ENCODE results near the gene DPRX.

Gene DPRX

DNA sequence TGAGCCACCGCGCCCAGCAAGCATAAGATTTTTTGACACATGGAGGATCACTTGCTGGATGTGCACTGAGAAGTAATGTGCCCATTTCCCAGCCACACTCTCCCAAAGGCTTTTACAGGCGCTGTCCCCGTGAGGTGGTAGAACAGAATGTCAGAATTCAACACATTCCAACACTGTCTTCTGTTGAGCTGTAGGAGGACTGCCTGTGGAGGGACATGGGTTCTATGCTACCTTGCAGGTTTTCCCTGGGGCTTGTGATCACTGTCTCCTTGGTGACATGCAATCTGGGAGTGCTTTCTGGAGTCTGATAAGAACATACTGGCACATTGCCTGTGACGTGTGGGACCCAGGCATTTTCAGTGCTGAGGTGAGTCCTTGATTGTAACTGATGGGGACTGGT is 38.5 kb downstream of the DPRX start:
- H3K9me3 ChIP-seq (ENCODE audit: low read length), result no peaks in the 10 kb centered on the region
- H3K4me3 ChIP-seq (ENCODE audit: low read depth in 1 of 2, low read length in 2 of 2), result no peak overlapping the region
- no peak overlapping the region for H3K9ac ChIP-seq (ENCODE audit: low read length)
- H3K4me1 ChIP-seq (ENCODE audit: insufficient read depth, low read length), result no peaks in the 10 kb centered on the region
- H3K36me3 ChIP-seq (ENCODE audit: insufficient read depth, low read length), result no peaks in the 10 kb centered on the region
- no peaks in the 10 kb centered on the region for H3K27me3 ChIP-seq (ENCODE audit: control insufficient read depth in 1 of 2, insufficient read depth in 2 of 2, low read length in 2 of 2)
- no peak overlapping the region for H3K27ac ChIP-seq (ENCODE audit: low read depth, low read length)

DNA sequence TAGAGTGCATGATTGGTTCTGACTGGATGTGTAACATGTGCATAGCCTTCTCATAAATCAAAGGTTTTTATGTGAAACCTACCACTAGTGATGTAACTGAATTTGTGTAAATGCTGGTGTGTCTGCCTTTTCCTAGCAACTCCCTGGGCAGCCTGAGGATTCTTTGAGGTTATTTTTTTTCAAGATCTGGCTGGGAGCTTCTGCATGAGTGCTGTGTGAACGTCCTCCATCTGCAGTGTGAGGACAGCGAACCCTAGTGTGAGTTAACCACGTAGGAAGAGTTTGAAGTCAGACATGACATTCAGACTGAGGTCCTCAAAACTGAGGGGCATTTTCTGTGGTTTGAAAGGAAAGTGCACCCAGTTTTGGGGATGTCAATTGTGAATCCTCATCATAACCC is 39.9 kb downstream of the DPRX start:
- Histone ChIP-seq H3K27ac (ENCODE audit: low read depth, low read length) (no peak overlapping the region), H3K9me3 (ENCODE audit: low read length) (no peaks in the 10 kb centered on the region), H3K27me3 (ENCODE audit: control insufficient read depth in 1 of 2, insufficient read depth in 2 of 2, low read length in 2 of 2) (no peaks in the 10 kb centered on the region), H3K4me1 (ENCODE audit: insufficient read depth, low read length) (no peaks in the 10 kb centered on the region), H3K9ac (ENCODE audit: low read length) (no peak overlapping the region), H3K4me3 (ENCODE audit: low read depth in 1 of 2, low read length in 2 of 2) (no peak overlapping the region), H3K36me3 (ENCODE audit: insufficient read depth, low read length) (no peaks in the 10 kb centered on the region)

All from muscle layer of colon (tissue), 2 donors.